Left lobe of liver (tissue), 2 donors: ENCODE measurements around the gene ATP11A. TPM values are rescaled to one million over a fixed set of nuclear protein-coding genes. Genes with fewer than 3 reads are reported as not detected.
"Not testable (repeated sequence)": the region's sequence is repeated elsewhere in the genome, so short reads cannot be mapped to it uniquely, and the experiment has no call there.

Source experiments
- ATAC-seq: fragments of 200-7000 bp; cut with Tn5 transposase; one replicate; pipeline ENCODE4 v1.9.1; 2020; ENCODE audit warnings: mild to moderate bottlenecking, moderate library complexity
- DNase-seq: peaks from one replicate; pipeline ENCODE4 v3.0.0-alpha.2; 2020; ENCODE audit warnings: low spot score
- total RNA-seq: library from RNA; stranded (reverse); gene quantifications from one replicate; pipeline ENCODE4 v1.2.1, GENCODE V29; 2021
- donor health status: DM: no; HTN: no; CAD: no; lungs with moderate emphysema.
- donor health status: DM: no; HTN: yes; CAD: no.

The ATP11A gene
- total RNA-seq, 1 donor from 2014 or later: 36.0 TPM

DNA sequence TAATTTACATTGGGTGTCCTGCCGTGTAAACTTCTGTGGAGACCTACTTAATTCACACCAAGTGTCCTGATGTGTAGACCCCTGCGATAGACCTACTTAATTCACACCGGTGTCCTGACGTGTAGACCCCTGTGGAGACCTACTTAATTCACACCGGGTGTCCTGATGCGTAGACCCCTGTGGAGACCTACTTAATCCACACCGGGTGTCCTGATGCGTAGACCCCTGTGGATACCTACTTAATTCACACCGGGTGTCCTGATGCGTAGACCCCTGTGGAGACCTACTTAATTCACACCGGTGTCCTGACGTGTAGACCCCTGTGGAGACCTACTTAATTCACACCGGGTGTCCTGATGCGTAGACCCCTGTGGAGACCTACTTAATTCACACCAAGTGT is 97.0 kb downstream of the ATP11A start:
- not testable (repeated sequence) for ATAC-seq
- DNase-seq: peak; percentile 21

DNA sequence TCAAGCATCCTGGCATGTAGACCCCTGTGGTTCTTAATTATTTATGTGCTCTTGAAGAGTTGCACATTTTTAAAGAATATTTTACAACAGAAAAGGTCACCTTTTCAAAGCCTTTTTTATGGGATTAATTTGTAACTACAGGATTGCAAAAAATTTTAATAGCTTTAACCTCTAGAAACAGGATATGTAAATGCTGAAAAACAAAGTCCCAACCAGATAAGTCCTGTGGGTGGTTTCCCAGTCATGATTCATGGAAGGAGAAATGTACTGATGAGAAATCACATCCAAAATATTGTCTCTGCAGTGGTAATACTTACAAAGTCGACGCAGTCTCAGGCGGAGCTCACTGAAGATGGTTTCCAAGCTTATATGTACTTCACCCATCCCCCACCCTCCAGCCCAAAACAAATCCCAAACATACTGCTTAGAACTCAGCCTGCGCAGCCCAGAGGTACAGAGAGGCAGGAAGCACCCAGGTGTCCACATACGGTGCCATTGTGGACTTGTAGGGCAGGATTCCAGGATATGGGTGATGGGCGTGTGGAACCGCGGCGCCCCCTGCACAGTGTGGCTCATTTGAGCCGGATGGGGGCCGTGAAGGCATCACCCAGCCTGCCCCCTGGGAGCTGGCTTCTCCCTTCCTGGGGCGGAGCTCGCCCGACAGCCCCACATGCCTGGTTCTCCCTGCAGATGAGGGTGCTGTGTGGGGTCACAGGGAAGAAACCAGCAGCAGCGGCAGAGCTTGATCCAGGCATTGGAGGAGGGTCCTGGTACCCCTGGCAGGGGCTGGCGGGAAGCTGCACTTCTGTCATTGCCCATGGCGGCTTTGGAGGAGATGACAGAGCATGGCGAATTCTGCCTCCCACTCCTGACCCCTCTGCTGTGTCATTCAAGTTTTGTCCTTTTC is 101.2 kb downstream of the ATP11A start:
- DNase-seq: peak; percentile 41
- no peak for ATAC-seq

DNA sequence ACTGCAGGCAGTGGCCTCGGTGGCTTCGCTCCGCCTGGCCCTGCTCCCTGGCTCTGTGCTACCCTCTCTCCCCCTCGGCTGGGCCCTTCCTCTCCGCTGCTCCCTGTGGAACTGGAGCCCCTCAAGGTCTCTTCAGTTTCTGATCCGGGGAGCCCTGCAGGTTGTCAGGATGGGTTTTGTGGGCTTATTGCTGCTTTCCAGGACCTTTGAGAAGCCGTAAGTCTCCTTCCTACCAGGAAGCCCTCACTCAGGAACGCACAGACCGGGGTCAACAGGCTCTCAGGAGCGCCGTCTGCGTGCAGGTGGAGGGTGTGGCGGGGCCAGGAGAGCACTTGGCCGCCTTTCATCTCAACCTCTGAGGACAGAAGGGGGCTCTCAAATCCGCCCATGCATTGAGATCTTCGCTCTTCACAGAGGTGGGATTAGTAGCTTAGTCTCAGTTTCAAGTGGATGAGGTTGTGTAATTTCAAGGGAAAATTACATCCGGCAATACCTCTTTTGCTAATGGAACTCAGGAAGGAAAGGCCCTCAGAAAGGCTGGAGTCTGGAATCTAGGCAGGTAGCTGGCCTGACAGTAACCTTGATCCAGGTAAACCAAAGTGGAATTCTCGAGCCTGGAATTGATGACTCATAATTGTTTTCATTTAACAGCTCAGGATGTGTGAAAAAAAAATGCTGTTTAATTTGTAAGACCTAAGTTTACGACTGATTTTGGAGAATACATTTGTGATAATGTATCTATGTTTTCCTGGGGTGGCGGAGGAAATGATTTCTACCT is 102.0 kb downstream of the ATP11A start:
- DNase-seq (peak; percentile 40), ATAC-seq (no peak)

DNA sequence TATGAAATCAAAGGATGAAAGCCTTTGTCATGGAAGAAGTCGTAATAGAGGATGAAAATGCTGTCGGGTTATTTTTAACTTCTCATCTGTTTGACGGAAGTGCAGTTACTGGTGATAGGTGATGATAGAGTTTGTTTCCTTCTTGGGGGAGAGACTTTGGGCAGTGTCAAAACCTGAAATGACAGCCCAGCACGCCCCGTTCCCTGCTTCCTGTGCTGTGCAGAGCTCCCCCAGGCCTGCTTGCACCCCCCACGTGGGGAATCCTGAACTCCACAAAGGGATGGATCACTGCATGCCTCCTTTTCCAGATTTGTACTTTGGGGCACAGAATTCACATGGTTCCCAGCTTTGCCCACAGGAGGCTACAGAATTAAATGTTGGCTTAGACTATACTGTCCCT is 102.7 kb downstream of the ATP11A start:
- no peak for DNase-seq
- ATAC-seq: no peak

DNA sequence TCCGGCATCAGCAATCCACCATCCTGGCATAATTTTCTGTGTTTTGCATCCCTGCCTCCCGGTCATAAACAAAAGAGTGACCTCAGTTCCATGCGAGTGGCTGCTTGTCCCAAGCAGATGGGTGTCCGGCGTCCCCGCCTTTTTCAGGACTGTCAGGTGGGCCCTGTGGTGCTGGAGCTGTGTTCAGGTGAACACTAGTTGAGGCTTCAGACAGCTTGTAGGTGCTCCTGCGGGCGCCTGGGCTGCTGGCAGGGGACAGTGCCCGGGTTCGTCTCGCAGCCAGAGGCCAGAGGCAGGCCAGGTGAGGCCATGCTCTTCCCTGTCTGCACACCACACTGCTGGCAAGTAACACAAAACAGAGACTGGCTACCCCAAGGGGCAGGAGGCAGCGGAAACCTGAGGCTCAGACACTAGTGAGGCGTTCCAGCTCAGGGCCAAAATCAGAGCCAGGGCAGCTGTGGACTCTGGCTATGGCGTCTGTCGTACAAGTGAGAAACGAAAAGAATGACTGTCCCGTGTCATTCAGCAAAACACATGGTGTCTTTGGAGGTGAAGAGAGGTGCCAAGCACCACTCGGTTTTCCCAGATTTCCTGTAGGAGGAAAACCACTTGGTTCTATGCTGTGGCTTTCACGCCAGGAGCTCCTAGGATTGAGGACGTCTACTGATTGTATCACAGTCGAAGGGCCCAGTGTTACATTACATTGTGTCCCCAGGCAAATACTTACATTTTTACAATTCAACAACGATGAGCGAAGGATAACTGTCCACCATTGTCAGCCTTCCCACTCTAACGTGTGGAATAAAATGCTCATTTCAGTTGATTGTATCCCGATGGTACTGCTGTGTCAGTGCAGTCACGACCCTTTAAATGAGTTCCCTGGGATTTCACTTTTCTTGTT is 104.0 kb downstream of the ATP11A start:
- DNase-seq (peak; percentile 37), ATAC-seq (no peak)

DNA sequence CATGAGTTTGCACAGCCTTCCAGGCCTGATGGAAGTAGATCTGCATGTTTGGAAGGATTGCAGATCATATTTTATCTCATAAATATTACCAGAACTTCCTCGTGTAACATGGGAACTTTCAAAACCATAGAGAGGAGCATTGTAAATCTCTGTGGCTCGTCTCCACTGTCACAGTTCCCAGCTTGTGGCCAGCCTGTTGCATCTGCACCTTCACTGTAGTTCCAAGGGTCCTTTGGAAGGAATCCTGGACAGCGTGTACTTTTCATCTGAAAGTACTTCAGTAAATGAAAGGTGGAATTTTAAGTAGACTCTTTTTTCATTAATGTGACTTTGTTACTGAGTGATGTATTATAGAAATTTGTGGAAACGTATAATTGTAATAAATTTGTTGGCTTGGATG is 105.4 kb downstream of the ATP11A start:
- ATAC-seq (peak; percentile 60), DNase-seq (no peak)

DNA sequence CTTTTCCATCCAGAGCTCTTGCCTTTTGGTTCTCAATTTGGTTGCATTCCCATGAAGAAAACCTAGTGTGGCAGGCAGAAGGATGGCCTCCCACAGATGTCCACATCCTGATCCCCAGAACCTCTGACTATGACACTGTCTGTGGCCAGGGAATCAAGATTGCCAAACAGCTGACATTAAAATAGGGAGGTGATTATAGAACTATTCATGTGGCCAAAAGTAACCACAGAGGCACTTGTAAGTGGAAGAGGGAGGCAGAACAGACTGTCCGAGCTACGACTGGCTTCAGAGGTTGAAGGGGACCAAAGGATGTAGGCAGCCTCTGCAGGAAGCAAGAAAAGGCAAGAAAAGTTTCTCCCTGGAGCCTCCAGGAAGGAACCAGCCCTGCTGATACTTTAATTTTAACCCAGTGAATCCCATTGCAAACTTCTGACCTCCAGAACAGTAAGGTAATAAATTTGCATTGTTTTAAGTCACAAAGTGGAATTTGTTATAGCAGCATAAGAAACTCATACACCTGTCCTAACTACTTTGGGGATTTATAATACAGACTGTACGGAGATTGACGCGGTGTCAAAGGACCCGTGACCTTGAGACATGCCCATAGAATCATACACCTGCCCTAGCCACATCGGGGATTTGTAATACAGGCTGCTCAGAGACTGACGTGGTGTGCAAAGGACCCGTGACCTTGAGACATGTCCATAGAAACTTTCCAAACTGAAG is 106.5 kb downstream of the ATP11A start:
- DNase-seq (peak; percentile 22), ATAC-seq (no peak)

DNA sequence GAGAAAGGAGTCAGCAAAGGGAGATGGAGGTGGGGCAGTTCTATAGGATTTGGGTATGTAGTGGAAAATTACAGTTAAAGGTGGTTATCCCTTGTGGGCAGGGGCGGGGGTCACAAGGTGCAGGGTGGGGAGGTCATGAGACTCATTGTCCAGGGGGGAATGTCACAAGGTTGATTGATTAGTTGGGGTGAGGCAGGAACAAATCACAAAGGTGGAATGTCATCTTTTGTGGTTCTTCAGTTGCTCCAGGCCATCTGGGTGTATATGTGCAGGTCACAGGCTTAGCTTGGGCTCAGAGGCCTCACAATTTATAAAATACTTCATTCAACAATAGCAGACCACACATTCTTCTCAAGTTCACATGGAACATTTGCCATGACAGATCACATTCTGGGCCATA is 109.6 kb downstream of the ATP11A start:
- ATAC-seq (no peak), DNase-seq (no peak)

DNA sequence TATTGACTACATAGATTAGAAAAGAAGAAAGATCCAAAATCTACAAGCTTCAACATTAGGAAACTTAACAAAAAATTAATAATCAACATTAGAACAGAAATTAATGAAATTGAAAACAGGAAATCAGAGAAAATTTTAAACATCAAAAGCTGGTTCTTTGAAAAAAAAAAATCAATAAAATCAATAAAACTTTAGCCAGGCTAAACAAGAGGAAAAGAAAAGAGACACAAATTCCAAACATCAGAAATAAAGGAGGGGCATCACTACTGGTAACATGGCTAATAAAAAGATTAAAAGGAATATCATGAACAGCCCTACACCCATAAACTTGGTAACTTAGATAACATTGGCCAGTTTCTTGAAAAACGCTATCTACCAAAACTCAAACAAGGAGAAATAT is 110.2 kb downstream of the ATP11A start:
- DNase-seq: no peak
- ATAC-seq: no peak

DNA sequence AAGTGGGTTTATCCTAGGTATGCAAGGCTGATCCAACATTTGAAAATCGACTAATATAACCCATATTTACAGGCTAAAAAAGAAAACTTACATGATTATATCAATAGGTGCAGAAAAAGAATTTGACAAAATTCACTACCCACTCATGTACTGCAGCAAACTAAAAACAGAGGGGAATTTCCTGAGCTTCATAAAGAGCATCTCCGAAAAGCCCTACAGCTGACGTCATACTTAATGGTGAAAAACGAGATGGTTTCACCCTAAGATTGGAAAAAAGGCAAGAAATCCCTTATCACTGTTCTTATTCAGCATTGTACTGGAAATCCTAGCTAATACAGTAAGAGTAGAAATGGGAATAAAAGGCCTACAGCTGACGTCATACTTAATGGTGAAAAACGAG is 111.0 kb downstream of the ATP11A start:
- ATAC-seq, DNase-seq: not testable (repeated sequence)

DNA sequence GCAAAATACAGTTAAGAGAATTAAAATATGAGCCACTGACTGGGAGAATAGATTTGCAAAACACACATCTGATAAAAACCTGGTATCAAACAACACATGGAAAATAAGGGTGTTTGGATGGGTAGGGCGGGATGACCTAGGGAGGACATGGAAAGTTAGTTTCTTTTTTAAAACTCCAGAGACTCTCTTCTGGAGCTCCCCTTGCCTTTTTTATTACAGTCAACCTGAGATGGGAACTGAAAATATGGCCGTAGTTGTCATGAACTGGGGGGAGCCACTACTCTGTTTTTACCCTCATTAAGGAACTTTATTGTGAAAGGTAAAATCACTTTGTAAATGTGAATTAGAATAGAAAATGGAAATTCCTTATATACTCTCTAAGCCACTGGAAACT is 113.0 kb downstream of the ATP11A start:
- no peak for ATAC-seq
- DNase-seq: no peak

DNA sequence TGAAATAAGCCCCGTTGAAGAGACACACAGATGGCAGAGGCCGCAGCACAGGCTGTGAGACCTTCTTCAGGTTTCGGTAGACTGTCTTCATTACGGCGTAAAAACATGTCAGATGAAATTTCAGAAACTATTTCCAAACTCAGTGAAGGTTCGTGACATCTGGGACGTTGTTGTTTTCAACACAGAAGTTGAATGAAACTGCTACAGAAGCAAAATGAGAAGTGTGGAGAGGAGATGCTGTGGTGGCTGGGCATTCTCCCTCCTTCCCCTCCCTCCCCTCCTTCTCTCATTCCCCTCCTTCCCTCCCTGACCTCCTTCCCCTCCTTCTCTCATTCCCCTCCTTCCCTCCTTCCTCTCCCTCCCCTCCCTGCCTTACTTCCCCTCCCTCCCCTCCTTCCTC is 113.6 kb downstream of the ATP11A start:
- no peak for ATAC-seq

DNA sequence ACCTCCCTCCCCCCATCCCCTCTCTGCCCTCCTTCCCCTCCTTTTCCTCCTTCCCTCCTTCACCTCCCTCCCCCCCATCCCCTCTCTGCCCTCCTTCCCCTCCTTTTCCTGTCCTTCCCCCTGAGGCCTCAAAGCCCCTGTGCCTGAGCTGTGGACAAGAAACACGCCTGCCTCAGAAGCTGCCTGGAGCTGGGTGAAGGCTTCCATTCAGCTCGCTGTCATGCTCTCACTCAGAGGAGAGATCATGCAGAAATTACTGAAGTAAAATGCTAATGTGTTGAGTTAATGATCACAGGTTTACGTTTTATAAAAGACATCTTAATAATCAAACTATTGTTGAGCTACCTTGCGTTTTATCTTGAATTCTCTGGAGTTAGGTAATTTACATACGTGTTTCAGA is 114.5 kb downstream of the ATP11A start:
- ATAC-seq (no peak), DNase-seq (no peak)

More for the DNA sequence above, 113.6 kb downstream of the ATP11A start:
- DNase-seq: no peak

DNA sequence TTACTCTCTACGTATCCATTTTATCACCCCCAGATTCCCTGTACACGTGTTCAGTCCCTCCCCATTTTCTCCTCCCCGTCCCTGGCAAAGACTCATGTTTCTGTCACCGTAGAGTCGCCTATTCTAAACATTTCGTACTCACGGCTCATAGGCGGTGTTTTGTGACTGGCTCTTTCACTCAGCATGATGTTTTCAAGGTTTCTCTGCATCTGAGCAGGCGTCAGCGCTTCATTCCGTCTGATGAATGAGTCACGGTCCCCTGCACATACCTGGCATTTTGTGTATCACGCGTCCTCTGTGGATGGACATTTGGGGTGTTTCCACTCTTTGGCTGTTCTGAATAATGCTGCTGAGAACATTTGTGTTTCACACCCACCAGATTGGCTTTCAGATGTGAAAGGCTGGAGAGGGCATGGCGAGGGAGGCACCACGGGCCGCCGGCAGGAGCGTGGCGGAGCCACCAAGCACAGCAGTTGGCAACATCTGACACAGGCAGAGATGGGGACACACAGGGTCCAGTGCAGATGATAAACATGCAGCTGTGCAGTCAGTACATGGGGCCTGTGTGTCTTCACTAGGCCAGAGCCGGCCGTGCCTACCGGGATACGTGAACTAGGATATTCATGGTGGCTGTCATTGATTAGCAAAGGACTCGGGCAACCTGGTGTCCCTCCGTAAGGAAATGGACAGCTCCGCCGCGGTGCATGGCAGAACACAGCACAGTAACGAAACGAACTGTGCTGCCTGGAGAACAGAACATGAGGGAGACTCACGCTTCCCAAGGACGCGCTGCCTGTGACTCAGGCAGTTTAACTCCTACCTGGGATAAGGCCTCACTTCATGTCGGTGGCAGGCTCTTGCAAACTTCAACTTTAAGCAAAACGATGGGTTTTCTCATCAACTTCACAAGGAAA is 117.2 kb downstream of the ATP11A start:
- DNase-seq (no peak), ATAC-seq (no peak)

DNA sequence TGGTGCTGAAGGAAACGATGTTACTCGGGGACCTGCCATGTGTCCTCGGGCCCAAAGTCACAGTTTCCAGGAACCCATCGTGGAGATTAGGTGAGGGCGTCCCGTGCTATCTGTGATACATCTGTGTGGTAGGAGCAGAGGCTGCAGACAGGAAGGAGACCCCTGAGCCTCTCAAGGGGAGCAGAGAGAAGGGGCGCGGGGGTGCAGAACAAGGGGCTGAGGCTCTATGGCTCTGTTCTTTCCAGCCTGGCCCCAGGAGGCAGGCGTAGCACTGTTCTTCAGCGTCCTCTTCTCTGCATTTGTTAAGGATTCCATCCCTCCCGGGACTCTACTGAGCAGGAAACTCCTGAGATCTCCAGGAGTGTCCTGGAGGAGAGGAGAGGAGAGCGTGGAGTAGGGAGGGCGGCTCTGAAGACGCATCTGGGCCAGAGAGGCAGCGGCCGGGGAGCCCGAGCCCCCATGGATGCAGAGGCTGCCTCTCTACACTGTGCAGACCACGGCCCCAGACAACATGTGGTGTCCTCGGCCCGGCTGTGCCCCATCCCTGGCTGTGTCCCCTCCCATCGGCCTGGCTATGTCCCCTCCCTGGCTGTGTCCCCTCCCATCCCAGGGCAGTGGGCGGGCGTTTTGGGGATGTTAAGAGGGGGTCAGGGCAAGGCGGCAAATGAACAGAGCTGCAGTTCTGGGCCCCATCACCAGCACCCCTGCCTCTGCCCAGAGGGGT is 118.0 kb downstream of the ATP11A start:
- no peak for DNase-seq
- ATAC-seq: no peak

DNA sequence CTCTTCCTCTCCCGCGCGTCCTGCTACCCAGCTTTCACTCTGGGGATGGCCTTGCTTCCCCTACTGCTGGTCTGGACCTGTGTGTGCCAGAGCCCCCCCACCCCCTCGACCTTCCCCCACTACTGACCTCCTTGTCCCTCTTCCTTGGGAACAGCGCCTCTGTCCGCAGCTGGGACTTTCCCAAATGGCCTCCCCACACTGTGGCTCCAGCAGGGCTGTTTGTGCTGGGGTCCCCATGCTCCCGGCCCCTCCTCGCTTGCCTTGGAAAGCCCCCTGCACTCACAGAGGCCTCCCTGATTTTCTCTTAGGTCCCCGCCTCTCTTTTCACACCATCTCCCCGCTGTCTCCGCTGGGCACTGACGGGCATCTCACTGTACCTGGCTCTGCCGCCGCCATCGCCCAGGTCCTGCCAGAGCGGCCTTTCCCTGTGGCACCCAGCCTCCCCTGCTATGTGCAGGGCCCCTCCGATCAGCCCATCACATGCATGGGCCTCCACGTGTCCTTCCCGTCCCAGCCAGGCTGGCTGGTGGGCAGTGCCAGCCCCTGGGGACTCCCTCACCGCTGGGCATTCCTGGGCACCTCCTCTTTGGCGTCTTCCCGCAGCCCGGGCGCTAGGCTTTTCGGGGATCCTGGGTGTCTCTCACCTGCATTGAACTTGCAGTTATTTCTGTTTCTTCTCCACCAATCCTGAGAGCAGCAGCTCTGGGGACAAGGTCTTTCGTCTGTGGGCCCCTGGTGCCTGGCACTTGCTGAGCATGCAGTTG is 118.7 kb downstream of the ATP11A start:
- ATAC-seq (no peak), DNase-seq (no peak)

DNA sequence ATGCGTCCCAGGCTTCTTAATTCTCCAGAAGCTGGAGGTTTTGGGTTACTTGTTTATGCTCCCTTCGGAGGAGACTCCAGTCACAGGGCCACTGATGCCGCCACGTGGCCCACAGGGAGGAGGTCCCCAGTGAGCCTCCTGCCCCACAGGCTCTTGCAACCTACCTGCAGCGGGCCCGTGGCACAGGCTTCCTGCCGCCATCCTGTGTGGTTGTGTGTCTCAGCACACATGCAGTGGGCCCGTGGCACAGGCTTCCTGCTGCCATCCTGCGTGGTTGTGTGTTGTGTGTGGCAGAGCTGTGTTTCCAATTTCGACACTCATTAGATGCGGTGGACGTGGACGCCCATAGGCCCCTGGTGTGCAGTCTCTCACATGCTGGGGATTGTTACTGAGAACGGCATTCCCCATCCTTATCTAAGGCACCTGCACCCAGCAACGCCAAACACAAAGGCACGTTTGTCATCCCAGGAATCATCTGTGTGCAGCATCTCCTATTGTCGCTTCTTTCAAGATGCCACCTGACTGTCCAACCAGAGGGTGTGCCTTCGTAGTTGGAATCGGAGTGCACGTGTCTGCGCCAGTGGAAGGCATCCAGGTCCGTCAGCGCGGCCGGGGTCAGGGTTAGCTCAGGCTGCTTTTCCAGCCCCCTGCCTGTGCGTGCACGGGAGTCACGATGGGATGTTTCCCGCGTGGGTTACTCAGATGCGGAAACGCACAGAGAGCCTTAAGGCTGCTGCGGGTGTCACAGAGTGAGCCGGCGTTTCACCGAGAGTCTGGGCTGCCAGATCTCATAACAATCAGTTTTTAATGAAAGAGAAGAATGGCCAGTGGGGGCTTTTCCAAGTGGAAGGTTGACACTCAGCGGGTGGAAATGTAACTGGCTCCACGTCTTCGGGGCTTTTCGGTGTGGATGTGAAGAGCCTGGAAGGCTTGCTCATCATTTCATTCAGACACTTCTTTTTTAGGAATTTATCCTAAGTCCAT is 119.8 kb downstream of the ATP11A start:
- no peak for ATAC-seq
- no peak for DNase-seq
